Measurements from ENCODE around the gene SPAG6.

DNA sequence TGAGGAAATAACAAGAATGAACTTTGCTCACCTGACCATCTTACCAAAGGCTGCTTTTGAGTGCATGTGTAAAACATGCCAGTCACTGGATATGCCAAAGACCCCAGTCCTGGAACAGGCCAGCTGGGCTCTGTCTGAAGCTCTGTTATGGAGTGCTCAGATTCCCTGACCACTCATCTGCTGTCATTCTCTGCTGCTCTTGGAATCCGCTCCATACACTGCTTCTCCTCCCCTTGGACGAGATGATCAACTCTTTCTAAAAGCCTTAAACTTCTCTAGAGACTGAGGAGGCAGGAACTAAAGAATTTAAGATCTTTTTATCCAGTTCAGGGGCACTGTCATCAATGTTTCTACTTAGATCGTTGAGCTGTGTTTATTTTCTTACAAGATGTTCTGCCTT lies 100.2 kb downstream of the SPAG6 start:
- TF ChIP-seq, protein P1, sequence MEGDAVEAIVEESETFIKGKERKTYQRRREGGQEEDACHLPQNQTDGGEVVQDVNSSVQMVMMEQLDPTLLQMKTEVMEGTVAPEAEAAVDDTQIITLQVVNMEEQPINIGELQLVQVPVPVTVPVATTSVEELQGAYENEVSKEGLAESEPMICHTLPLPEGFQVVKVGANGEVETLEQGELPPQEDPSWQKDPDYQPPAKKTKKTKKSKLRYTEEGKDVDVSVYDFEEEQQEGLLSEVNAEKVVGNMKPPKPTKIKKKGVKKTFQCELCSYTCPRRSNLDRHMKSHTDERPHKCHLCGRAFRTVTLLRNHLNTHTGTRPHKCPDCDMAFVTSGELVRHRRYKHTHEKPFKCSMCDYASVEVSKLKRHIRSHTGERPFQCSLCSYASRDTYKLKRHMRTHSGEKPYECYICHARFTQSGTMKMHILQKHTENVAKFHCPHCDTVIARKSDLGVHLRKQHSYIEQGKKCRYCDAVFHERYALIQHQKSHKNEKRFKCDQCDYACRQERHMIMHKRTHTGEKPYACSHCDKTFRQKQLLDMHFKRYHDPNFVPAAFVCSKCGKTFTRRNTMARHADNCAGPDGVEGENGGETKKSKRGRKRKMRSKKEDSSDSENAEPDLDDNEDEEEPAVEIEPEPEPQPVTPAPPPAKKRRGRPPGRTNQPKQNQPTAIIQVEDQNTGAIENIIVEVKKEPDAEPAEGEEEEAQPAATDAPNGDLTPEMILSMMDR (IDR thresholded peaks at IDR 0.05; ENCODE audit: insufficient read depth, low read length, poor library complexity, severe bottlenecking) = no peak
- TF ChIP-seq EZH2phosphoT487 (conservative IDR thresholded peaks at IDR 0.05; ENCODE audit: low read length) = no peak

Measured in SU-DHL-6 (cell line).